Erythroblast (primary cell): Measurements from ENCODE around the gene OR2B2.
A peak's percentile ranks its signal among the peaks of the same experiment; 100 is the strongest.
"Not testable (repeated sequence)": the region's sequence is repeated elsewhere in the genome, so short reads cannot be mapped to it uniquely, and the experiment has no call there.

Experiments used
- DNase-seq, 2 experiments: peaks; one replicate each; lab custom pipeline; 2025; lab: John Stamatoyannopoulos, UW
- GATA1 ChIP-seq: IDR thresholded peaks from 2 replicates; pipeline ENCODE4 v1.6.1; 2011; ENCODE audit warnings: low read depth, mild to moderate bottlenecking, control low read depth, low read length, moderate library complexity
- POLR2A ChIP-seq: IDR thresholded peaks from 2 replicates; pipeline ENCODE4 v1.6.1; 2011; ENCODE audit warnings: mild to moderate bottlenecking, low read length

Gene OR2B2

GRCh38 chr6:27911956-27912446 is at the start of gene OR2B2:
Gene OR2B2 (minus strand): TSS chr6:27912396. CDS start chr6:27912319, 77 bp downstream.
- TF ChIP-seq POLR2A, result no peak
- TF ChIP-seq GATA1, result no peak
- peak; percentile 2 to 48 for DNase-seq

DNA sequence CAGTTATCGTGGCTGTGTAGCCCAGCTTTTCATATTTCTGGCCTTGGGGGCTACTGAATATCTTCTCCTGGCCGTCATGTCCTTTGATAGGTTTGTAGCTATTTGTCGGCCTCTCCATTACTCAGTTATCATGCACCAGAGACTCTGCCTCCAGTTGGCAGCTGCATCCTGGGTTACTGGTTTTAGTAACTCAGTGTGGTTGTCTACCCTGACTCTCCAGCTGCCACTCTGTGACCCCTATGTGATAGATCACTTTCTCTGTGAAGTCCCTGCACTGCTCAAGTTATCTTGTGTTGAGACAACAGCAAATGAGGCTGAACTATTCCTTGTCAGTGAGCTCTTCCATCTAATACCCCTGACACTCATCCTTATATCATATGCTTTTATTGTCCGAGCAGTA is 45.3 kb upstream of the OR2B2 start:
- DNase-seq, result no peak
- TF ChIP-seq POLR2A (no peak), GATA1 (no peak)

- DNase-seq, result no peak
- no peak for TF ChIP-seq POLR2A
- TF ChIP-seq GATA1, result no peak
These were observed 44.7 kb upstream of the OR2B2 start, which contains the start of gene OR2B6 for GRCh38 chr6:27956941-27957340. Gene OR2B6 (plus strand): TSS chr6:27957241. CDS start chr6:27957241, 0 bp downstream.

GRCh38 chr6:27951040-27951439 is 38.8 kb upstream of the OR2B2 start:
- TF ChIP-seq POLR2A (no peak), GATA1 (no peak)
- no peak for DNase-seq

GRCh38 chr6:27948237-27948636 is 36.0 kb upstream of the OR2B2 start:
- no peak for DNase-seq
- TF ChIP-seq GATA1 (no peak), POLR2A (no peak)

GRCh38 chr6:27943072-27943471 is 30.9 kb upstream of the OR2B2 start:
- not testable (repeated sequence) for DNase-seq

DNA sequence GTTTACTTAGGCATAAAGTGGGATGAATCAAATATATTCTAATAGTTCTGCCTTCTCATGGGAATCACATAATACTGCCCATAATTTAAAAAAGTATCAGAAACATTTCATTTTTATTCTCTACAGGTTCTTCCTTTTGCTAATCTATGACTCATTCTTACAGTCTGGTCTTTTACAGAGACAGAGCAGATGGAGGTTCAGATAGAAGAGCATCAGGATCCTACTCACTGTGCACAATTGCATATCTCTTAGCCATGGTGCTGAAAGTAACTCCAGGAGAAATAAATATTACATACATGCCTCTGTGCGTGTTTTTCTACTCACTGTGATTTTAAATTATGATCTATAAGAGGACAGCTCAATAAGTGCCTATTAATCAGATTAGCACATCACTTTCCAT is 28.6 kb upstream of the OR2B2 start:
- TF ChIP-seq POLR2A (no peak), GATA1 (no peak)
- peak; percentile 7 to 48 for DNase-seq

- TF ChIP-seq POLR2A (no peak), GATA1 (no peak)
- DNase-seq, result no peak
These were observed 19.0 kb upstream of the OR2B2 start for GRCh38 chr6:27931209-27931608.

DNA sequence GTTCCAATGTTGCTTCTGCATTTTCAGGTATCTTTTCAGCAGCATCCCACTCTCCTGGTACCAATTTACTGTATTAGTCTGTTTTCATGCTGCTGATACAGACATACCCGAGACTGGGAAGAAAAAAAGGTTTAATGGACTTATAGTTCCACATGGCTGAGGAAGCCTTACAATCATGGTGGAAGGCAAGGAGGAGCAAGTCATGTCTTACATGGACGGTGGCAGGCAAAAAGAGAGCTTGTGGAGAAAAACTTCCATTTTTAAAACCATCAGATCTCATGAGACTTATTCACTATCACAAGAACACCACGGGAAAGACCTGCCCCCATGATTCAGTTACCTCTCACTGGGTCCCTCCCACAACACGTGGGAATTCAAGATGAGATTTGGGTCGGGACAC is 17.7 kb upstream of the OR2B2 start:
- not testable (repeated sequence) for DNase-seq

DNA sequence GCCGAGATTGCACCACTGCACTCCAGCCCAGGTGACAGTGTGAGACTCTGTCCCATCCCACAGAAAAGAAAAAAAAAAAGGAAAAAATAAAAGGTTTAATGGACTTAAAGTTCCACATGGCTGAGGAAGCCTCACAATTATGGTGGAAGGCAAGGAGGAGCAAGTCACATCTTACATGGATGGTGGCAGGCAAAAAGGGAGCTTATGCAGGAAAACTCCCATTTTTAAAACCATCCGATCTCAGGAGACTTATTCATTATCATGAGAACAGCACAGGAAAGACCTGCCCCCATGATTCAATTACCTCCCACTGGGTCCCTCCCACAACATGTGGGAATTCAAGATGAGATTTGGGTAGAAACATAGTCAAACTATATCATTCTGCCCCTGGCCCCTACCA is 15.8 kb upstream of the OR2B2 start:
- DNase-seq, result not testable (repeated sequence)

GRCh38 chr6:27924179-27924578 is 12.0 kb upstream of the OR2B2 start:
- DNase-seq, result no peak
- TF ChIP-seq POLR2A (no peak), GATA1 (no peak)

GRCh38 chr6:27922949-27923348 is 10.8 kb upstream of the OR2B2 start:
- TF ChIP-seq GATA1 (no peak), POLR2A (no peak)
- DNase-seq, result no peak

GRCh38 chr6:27908017-27908416 is 4.2 kb downstream of the OR2B2 start:
- DNase-seq, result no peak
- TF ChIP-seq GATA1 (no peak), POLR2A (no peak)

GRCh38 chr6:27902335-27903314 is 9.6 kb downstream of the OR2B2 start:
- TF ChIP-seq POLR2A (no peak), GATA1 (no peak)
- DNase-seq, result peak; percentile 82 to 92

DNA sequence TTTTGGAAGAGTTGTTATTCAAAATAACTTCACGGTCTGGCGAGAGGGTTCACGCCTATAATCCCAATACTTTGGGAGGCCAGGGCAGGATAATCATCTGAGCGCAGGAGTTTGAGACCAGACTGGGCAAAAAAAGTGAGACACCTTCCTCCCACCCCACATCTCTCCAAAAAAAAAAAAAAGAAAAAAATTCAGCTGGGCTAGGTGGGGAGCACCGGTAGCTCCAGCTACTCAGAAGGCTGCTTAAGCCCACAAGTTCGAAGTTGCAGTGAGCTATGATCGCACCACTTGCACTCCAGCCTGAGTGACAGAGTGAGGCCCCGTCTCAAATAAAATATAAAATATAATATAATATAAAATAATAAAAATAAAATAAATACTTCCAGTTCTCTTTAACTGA is 10.4 kb downstream of the OR2B2 start:
- TF ChIP-seq GATA1 (no peak), POLR2A (no peak)
- no peak for DNase-seq

DNA sequence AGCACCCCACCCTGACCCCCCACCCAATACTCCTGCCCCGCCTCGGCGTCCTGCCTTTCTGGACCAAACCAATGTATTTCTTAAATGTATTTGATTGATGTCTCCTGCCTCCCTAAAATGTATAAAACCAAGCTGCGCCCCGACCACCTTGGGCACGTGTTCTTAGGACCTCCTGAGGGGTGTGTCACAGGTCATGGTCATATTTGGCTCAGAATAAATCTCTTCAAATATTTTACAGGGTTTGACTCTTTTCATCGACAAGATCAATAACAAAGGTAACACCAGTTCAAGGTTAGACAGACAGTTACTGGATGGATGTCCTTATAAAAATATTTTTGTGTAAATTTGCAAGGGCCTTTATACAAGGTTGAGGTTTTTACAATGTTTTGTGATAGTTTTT is 12.0 kb downstream of the OR2B2 start:
- DNase-seq, result not testable (repeated sequence)
